GM23338 (cell line): ENCODE data around the gene THADA. TPM values are rescaled to one million over a fixed set of nuclear protein-coding genes. Genes with fewer than 3 reads are reported as not detected.

Experiments
- ATAC-seq: fragments of 200-7000 bp; cut with Tn5 transposase; 3 replicates; pipeline ENCODE4 v1.9.1; 2020
- DNase-seq: peaks from one replicate; pipeline ENCODE4 v3.0.0-alpha.2; 2015; ENCODE audit warnings: low spot score
- H2AFZ ChIP-seq: fragments of 200-600 bp; sonication (generic); 2 replicates; pipeline ENCODE4 v1.8.0; 2016; ENCODE audit warnings: antibody characterized with exemption, mild to moderate bottlenecking, moderate library complexity
- H3F3A ChIP-seq: fragments of 200-600 bp; sonication (generic); replicated peaks from 2 replicates; pipeline ENCODE4 v1.8.0; 2017; ENCODE audit warnings: antibody characterized with exemption, mixed run types, low read depth
- H3K27ac ChIP-seq: fragments of 200-600 bp; sonication (generic); 2 replicates; pipeline ENCODE4 v1.6.1; 2016; ENCODE audit warnings: low read depth
- H3K27me3 ChIP-seq: fragments of 200-600 bp; sonication (generic); 2 replicates; pipeline ENCODE4 v1.8.0; 2016; ENCODE audit warnings: mild to moderate bottlenecking, mixed run types, moderate library complexity; ENCODE audit not compliant: insufficient read depth
- H3K36me3 ChIP-seq: fragments of 200-600 bp; sonication (generic); 2 replicates; pipeline ENCODE4 v1.8.0; 2016; ENCODE audit warnings: mild to moderate bottlenecking; ENCODE audit not compliant: insufficient read depth
- H3K4me1 ChIP-seq: fragments of 200-600 bp; sonication (generic); 2 replicates; pipeline ENCODE4 v1.8.0; 2016; ENCODE audit warnings: mild to moderate bottlenecking, moderate library complexity; ENCODE audit not compliant: insufficient read depth
- H3K4me2 ChIP-seq: fragments of 200-600 bp; sonication (generic); 2 replicates; pipeline ENCODE4 v1.7.1; 2017; ENCODE audit warnings: mixed run types
- H3K4me3 ChIP-seq: fragments of 200-600 bp; sonication (generic); 2 replicates; pipeline ENCODE4 v1.6.1; 2016; ENCODE audit warnings: mixed run types
- H3K79me2 ChIP-seq: fragments of 200-600 bp; sonication (generic); replicated peaks from 2 replicates; pipeline ENCODE4 v1.8.0; 2017; ENCODE audit warnings: mild to moderate bottlenecking; ENCODE audit not compliant: insufficient read depth
- H3K9me2 ChIP-seq: fragments of 200-600 bp; sonication (generic); 2 replicates; pipeline ENCODE4 v1.8.0; 2017; ENCODE audit not compliant: insufficient read depth
- H4K20me1 ChIP-seq: fragments of 200-600 bp; sonication (generic); replicated peaks from 2 replicates; pipeline ENCODE4 v1.8.0; 2017; ENCODE audit warnings: mild to moderate bottlenecking; ENCODE audit not compliant: insufficient read depth
- H3K27ac Mint-ChIP-seq: 2 replicates; pipeline ENCODE4 v1.8.0; 2020; ENCODE audit warnings: inconsistent platforms, mild to moderate bottlenecking, moderate library complexity, mixed read lengths
- H3K27me3 Mint-ChIP-seq: 3 replicates; pipeline ENCODE4 v1.8.0; 2022; ENCODE audit warnings: low read depth, mild to moderate bottlenecking, moderate library complexity, mixed read lengths, inconsistent platforms; ENCODE audit not compliant: insufficient read depth, poor library complexity
- H3K36me3 Mint-ChIP-seq: 3 replicates; pipeline ENCODE4 v1.8.0; 2021; ENCODE audit warnings: low read depth, mild to moderate bottlenecking, inconsistent platforms, moderate library complexity, mixed read lengths
- H3K4me1 Mint-ChIP-seq: 3 replicates; pipeline ENCODE4 v1.8.0; 2020; ENCODE audit warnings: mild to moderate bottlenecking, inconsistent platforms, mixed read lengths
- H3K4me3 Mint-ChIP-seq: 3 replicates; pipeline ENCODE4 v1.8.0; 2021; ENCODE audit warnings: moderate library complexity, mild to moderate bottlenecking, inconsistent platforms, mixed read lengths
- H3K9me3 Mint-ChIP-seq: 3 replicates; pipeline ENCODE4 v1.8.0; 2020; ENCODE audit warnings: moderate library complexity, mild to moderate bottlenecking, inconsistent platforms, mixed read lengths
- CREB1 ChIP-seq: fragments of 250-450 bp; sonication (Bioruptor Pico); IDR thresholded peaks from 2 replicates; pipeline ENCODE4 v1.5.0; 2020; ENCODE audit warnings: low read depth, mild to moderate bottlenecking, moderate library complexity
- CTCF ChIP-seq, 2 experiments: fragments of 200-600 bp in 1 of 2; sonication (generic) in 1 of 2; conservative IDR thresholded peaks; 2 replicates each; pipeline versions ENCODE4 v1.5.1 to v1.6.1; 2016 to 2017; ENCODE audit warnings: antibody characterized with exemption in 2 of 2, low read depth in 2 of 2, mild to moderate bottlenecking in 2 of 2, moderate library complexity in 1 of 2
- EZH2 ChIP-seq: fragments of 200-600 bp; sonication (generic); IDR thresholded peaks from one replicate; pipeline ENCODE4 v1.8.0; 2017; ENCODE audit warnings: antibody characterized with exemption, mild to moderate bottlenecking, low read depth; ENCODE audit not compliant: unreplicated experiment
- EZH2phosphoT487 ChIP-seq: fragments of 200-600 bp; sonication (generic); IDR thresholded peaks from one replicate; pipeline ENCODE4 v1.8.1; 2018; ENCODE audit warnings: antibody characterized with exemption; ENCODE audit not compliant: unreplicated experiment
- JUNB ChIP-seq: IDR thresholded peaks from one replicate; pipeline ENCODE4 v1.6.1; 2016; ENCODE audit warnings: antibody characterized with exemption; ENCODE audit not compliant: unreplicated experiment
- NANOG ChIP-seq: IDR thresholded peaks from 2 replicates; pipeline ENCODE4 v1.6.1; 2016; ENCODE audit warnings: antibody characterized with exemption, borderline replicate concordance
- POLR2AphosphoS5 ChIP-seq: IDR thresholded peaks from 2 replicates; pipeline ENCODE4 v1.6.1; 2016; ENCODE audit warnings: antibody characterized with exemption, low read depth
- REST ChIP-seq: IDR thresholded peaks from one replicate; pipeline ENCODE4 v1.6.1; 2018; ENCODE audit warnings: antibody characterized with exemption; ENCODE audit not compliant: unreplicated experiment
- STAT1 ChIP-seq: IDR thresholded peaks from one replicate; pipeline ENCODE4 v1.6.1; 2016; ENCODE audit warnings: antibody characterized with exemption; ENCODE audit not compliant: unreplicated experiment
- ZNF114 ChIP-seq: fragments of 250-450 bp; sonication (Bioruptor Pico); IDR thresholded peaks from 2 replicates; pipeline ENCODE4 v1.5.0; 2020; ENCODE audit warnings: mild to moderate bottlenecking, moderate library complexity
- ZNF331 ChIP-seq: fragments of 250-450 bp; sonication (Bioruptor Pico); IDR thresholded peaks from 2 replicates; pipeline ENCODE4 v1.5.0; 2020; ENCODE audit warnings: low read depth, mild to moderate bottlenecking, moderate library complexity
- polyA plus RNA-seq: library from polyadenylated mRNA; unstranded; fragments of >200 nt; fragmentation: Nextera tagmentation; extraction: Ambion mirVana; gene quantifications from 2 replicates; pipeline ENCODE4 v1.2.1, GENCODE V29; 2016
- total RNA-seq: library from RNA; depleted of rRNA; stranded (reverse); fragments of >200 nt; shearing (Covaris generic); gene quantifications from 2 replicates; pipeline ENCODE4 v1.2.3, GENCODE V29; 2014
- TF ChIP-seq, protein P1 (sequence below): IDR thresholded peaks from 2 replicates; pipeline ENCODE4 v1.6.1; 2016; ENCODE audit warnings: antibody characterized with exemption
- TF ChIP-seq, protein P2 (sequence below): fragments of 250-450 bp; sonication (Bioruptor Pico); IDR thresholded peaks from 2 replicates; pipeline ENCODE4 v1.5.0; 2020; ENCODE audit warnings: mild to moderate bottlenecking, moderate library complexity

The THADA gene
- total and polyA plus RNA-seq, 2 experiments from 2014 or later = 17.0 to 30.7 TPM

GRCh38 chr2:43203373-43203772, 392.5 kb downstream of the THADA start:
- H2AFZ ChIP-seq = no peak overlapping the region
- Mint-ChIP-seq H3K27ac (no peak overlapping the region), H3K4me1 (peaks cover 14% of the 10 kb centered on the region), H3K9me3 (no peaks in the 10 kb centered on the region), H3K27me3 (peaks cover 23% of the 10 kb centered on the region), H3K36me3 (no peaks in the 10 kb centered on the region), H3K4me3 (no peak overlapping the region)
- H3K27ac ChIP-seq = no peak overlapping the region
- H3K4me1 ChIP-seq = peaks cover 7% of the 10 kb centered on the region; the same call in 1 of the 2 replicates
- DNase-seq (no peak), ATAC-seq (no peak)
- TF ChIP-seq EZH2phosphoT487 (no peak), NANOG (no peak), ZNF331 (CRISPR knock-in tag) (no peak), CREB1 (CRISPR knock-in tag) (no peak), ZNF114 (CRISPR knock-in tag) (no peak), EZH2 (no peak), STAT1 (no peak), JUNB (no peak), CTCF (conservative IDR thresholded peaks at IDR 0.05; ENCODE audit: low read depth in 2 of 2) (no peak), POLR2AphosphoS5 (no peak), REST (no peak)
- TF ChIP-seq, protein P1, sequence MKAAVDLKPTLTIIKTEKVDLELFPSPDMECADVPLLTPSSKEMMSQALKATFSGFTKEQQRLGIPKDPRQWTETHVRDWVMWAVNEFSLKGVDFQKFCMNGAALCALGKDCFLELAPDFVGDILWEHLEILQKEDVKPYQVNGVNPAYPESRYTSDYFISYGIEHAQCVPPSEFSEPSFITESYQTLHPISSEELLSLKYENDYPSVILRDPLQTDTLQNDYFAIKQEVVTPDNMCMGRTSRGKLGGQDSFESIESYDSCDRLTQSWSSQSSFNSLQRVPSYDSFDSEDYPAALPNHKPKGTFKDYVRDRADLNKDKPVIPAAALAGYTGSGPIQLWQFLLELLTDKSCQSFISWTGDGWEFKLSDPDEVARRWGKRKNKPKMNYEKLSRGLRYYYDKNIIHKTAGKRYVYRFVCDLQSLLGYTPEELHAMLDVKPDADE = no peak
- TF ChIP-seq, protein P2, sequence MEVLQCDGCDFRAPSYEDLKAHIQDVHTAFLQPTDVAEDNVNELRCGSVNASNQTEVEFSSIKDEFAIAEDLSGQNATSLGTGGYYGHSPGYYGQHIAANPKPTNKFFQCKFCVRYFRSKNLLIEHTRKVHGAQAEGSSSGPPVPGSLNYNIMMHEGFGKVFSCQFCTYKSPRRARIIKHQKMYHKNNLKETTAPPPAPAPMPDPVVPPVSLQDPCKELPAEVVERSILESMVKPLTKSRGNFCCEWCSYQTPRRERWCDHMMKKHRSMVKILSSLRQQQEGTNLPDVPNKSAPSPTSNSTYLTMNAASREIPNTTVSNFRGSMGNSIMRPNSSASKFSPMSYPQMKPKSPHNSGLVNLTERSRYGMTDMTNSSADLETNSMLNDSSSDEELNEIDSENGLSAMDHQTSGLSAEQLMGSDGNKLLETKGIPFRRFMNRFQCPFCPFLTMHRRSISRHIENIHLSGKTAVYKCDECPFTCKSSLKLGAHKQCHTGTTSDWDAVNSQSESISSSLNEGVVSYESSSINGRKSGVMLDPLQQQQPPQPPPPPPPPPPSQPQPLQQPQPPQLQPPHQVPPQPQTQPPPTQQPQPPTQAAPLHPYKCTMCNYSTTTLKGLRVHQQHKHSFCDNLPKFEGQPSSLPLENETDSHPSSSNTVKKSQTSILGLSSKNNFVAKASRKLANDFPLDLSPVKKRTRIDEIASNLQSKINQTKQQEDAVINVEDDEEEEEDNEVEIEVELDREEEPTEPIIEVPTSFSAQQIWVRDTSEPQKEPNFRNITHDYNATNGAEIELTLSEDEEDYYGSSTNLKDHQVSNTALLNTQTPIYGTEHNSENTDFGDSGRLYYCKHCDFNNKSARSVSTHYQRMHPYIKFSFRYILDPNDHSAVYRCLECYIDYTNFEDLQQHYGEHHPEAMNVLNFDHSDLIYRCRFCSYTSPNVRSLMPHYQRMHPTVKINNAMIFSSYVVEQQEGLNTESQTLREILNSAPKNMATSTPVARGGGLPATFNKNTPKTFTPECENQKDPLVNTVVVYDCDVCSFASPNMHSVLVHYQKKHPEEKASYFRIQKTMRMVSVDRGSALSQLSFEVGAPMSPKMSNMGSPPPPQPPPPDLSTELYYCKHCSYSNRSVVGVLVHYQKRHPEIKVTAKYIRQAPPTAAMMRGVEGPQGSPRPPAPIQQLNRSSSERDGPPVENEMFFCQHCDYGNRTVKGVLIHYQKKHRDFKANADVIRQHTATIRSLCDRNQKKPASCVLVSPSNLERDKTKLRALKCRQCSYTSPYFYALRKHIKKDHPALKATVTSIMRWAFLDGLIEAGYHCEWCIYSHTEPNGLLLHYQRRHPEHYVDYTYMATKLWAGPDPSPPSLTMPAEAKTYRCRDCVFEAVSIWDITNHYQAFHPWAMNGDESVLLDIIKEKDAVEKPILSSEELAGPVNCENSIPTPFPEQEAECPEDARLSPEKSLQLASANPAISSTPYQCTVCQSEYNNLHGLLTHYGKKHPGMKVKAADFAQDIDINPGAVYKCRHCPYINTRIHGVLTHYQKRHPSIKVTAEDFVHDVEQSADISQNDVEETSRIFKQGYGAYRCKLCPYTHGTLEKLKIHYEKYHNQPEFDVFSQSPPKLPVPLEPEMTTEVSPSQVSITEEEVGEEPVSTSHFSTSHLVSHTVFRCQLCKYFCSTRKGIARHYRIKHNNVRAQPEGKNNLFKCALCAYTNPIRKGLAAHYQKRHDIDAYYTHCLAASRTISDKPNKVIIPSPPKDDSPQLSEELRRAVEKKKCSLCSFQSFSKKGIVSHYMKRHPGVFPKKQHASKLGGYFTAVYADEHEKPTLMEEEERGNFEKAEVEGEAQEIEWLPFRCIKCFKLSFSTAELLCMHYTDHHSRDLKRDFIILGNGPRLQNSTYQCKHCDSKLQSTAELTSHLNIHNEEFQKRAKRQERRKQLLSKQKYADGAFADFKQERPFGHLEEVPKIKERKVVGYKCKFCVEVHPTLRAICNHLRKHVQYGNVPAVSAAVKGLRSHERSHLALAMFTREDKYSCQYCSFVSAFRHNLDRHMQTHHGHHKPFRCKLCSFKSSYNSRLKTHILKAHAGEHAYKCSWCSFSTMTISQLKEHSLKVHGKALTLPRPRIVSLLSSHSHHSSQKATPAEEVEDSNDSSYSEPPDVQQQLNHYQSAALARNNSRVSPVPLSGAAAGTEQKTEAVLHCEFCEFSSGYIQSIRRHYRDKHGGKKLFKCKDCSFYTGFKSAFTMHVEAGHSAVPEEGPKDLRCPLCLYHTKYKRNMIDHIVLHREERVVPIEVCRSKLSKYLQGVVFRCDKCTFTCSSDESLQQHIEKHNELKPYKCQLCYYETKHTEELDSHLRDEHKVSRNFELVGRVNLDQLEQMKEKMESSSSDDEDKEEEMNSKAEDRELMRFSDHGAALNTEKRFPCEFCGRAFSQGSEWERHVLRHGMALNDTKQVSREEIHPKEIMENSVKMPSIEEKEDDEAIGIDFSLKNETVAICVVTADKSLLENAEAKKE (CRISPR knock-in tag) = no peak
- no peak overlapping the region for H3K4me3 ChIP-seq
- H3K9me2 ChIP-seq = no peaks in the 10 kb centered on the region
- no peaks in the 10 kb centered on the region for H4K20me1 ChIP-seq
- no peaks in the 10 kb centered on the region for H3K27me3 ChIP-seq
- no peak overlapping the region for H3K4me2 ChIP-seq
- H3K36me3 ChIP-seq = no peaks in the 10 kb centered on the region
- H3K79me2 ChIP-seq = no peaks in the 10 kb centered on the region
- no peaks in the 10 kb centered on the region for H3F3A ChIP-seq
